Stomach (tissue), 4 donors: ENCODE data around the gene PRX.

Experiments
- CTCF ChIP-seq, 7 experiments: fragments of 450-650 bp in 4 of 7; fragments of 200-600 bp in 3 of 7; sonication (generic) in 3 of 7; IDR thresholded peaks; one replicate each; pipeline ENCODE4 v1.5.1; 2016 to 2019; ENCODE audit warnings: antibody characterized with exemption in 7 of 7, control low read depth in 2 of 7, mild to moderate bottlenecking in 1 of 7
- POLR2AphosphoS5 ChIP-seq, 3 donors: sonication (generic); formaldehyde crosslinking; IDR thresholded peaks; one replicate each; pipeline ENCODE4 v1.6.1; 2016; ENCODE audit warnings: antibody characterized with exemption in 3 of 3

GRCh38 chr19:40389404-40390083 is 23.6 kb downstream of the PRX start:
- no peak for TF ChIP-seq CTCF (IDR thresholded peaks at IDR 0.05)
- no peak for TF ChIP-seq POLR2AphosphoS5 (IDR thresholded peaks at IDR 0.05)
